HL-60 (cell line): Measurements from ENCODE around the gene RALY.

Source experiments
- DNase-seq, 2 experiments: peaks; one replicate each; pipeline ENCODE4 v3.0.0-alpha.2; 2010 to 2020; ENCODE audit warnings: low read depth in 1 of 2, low spot score in 1 of 2
- H3K27ac ChIP-seq: fragments of 250-450 bp; sonication (Bioruptor Pico); replicated peaks from 2 replicates; pipeline ENCODE4 v1.5.1; 2020; ENCODE audit warnings: mild to moderate bottlenecking, moderate library complexity
- H3K27me3 ChIP-seq: fragments of 250-450 bp; sonication (Bioruptor Pico); 2 replicates; pipeline ENCODE4 v1.5.1; 2021; ENCODE audit warnings: mild to moderate bottlenecking, moderate library complexity; ENCODE audit not compliant: insufficient read depth, poor library complexity, severe bottlenecking
- H3K4me3 ChIP-seq: replicated peaks from 2 replicates; pipeline ENCODE4 v1.5.1; 2011; ENCODE audit warnings: mild to moderate bottlenecking, control low read depth, low read length; ENCODE audit not compliant: insufficient read depth
- GABPA ChIP-seq: IDR thresholded peaks from 2 replicates; pipeline ENCODE4 v1.6.1; 2012; ENCODE audit warnings: low read depth
- POLR2AphosphoS5 ChIP-seq: IDR thresholded peaks from 2 replicates; pipeline ENCODE4 v1.6.1; 2012; ENCODE audit warnings: low read depth
- SPI1 ChIP-seq: IDR thresholded peaks from 2 replicates; pipeline ENCODE4 v1.6.1; 2012; ENCODE audit warnings: low read depth, mild to moderate bottlenecking, borderline replicate concordance
- TF ChIP-seq, protein P1 (sequence below): IDR thresholded peaks from 2 replicates; pipeline ENCODE4 v1.6.1; 2012; ENCODE audit warnings: low read depth; ENCODE audit not compliant: insufficient replicate concordance
- TF ChIP-seq, protein P2 (sequence below): IDR thresholded peaks from one replicate; pipeline ENCODE4 v1.5.1; 2011; ENCODE audit warnings: low read length, control low read depth, inconsistent platforms; ENCODE audit not compliant: insufficient read depth

RALY gene

DNA sequence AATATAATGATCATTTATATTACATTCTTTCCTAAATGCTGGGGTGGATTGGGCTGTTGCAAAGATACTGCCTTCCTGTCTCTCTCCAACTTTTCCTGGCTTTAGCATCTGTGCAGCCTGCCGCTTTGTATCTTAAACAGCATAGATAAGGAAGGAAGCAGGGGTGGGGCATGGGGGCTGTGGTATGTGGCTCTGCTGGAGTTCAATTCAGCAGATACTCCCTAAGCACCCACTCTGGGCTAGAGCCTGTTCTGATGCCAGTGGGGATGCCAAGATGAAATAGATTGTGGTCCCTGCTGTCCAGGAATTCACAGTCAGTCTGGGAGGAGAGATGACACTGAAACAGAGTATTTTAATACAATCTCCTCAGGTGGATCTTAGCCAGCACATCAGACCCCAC lies 61.6 kb downstream of the RALY start:
- H3K4me3 ChIP-seq, result no peak overlapping the region
- no peak for TF ChIP-seq GABPA
- TF ChIP-seq, protein P1, sequence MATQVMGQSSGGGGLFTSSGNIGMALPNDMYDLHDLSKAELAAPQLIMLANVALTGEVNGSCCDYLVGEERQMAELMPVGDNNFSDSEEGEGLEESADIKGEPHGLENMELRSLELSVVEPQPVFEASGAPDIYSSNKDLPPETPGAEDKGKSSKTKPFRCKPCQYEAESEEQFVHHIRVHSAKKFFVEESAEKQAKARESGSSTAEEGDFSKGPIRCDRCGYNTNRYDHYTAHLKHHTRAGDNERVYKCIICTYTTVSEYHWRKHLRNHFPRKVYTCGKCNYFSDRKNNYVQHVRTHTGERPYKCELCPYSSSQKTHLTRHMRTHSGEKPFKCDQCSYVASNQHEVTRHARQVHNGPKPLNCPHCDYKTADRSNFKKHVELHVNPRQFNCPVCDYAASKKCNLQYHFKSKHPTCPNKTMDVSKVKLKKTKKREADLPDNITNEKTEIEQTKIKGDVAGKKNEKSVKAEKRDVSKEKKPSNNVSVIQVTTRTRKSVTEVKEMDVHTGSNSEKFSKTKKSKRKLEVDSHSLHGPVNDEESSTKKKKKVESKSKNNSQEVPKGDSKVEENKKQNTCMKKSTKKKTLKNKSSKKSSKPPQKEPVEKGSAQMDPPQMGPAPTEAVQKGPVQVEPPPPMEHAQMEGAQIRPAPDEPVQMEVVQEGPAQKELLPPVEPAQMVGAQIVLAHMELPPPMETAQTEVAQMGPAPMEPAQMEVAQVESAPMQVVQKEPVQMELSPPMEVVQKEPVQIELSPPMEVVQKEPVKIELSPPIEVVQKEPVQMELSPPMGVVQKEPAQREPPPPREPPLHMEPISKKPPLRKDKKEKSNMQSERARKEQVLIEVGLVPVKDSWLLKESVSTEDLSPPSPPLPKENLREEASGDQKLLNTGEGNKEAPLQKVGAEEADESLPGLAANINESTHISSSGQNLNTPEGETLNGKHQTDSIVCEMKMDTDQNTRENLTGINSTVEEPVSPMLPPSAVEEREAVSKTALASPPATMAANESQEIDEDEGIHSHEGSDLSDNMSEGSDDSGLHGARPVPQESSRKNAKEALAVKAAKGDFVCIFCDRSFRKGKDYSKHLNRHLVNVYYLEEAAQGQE, result no peak
- no peak for TF ChIP-seq POLR2AphosphoS5
- no peak for TF ChIP-seq SPI1
- TF ChIP-seq, protein P2, sequence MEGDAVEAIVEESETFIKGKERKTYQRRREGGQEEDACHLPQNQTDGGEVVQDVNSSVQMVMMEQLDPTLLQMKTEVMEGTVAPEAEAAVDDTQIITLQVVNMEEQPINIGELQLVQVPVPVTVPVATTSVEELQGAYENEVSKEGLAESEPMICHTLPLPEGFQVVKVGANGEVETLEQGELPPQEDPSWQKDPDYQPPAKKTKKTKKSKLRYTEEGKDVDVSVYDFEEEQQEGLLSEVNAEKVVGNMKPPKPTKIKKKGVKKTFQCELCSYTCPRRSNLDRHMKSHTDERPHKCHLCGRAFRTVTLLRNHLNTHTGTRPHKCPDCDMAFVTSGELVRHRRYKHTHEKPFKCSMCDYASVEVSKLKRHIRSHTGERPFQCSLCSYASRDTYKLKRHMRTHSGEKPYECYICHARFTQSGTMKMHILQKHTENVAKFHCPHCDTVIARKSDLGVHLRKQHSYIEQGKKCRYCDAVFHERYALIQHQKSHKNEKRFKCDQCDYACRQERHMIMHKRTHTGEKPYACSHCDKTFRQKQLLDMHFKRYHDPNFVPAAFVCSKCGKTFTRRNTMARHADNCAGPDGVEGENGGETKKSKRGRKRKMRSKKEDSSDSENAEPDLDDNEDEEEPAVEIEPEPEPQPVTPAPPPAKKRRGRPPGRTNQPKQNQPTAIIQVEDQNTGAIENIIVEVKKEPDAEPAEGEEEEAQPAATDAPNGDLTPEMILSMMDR, result no peak
- H3K27ac ChIP-seq, result no peak overlapping the region
- DNase-seq, result no peak
- H3K27me3 ChIP-seq, result no peaks in the 10 kb centered on the region

DNA sequence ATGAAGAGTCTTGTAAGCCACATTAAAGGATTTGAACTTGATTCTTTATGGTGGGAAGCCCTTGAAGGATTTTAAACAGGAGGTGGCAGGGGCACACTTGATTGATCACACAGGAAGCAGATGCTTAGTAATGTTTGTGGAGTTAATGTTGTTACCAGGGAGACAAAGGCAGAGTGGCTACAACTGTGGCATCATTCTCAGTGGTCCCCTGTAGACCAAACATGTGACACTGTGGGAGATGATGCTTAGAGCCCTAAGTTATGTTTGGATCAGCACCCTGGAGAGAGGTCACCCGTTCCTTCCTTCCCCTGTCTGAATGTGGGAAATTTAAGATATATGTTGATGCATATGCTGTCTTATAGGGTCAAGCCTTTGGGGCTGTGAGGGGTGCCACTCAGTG lies 65.1 kb downstream of the RALY start:
- Histone ChIP-seq H3K27ac (no peak overlapping the region), H3K27me3 (no peaks in the 10 kb centered on the region), H3K4me3 (no peak overlapping the region)
- no peak for DNase-seq
- TF ChIP-seq, protein P2, result no peak
- TF ChIP-seq GABPA (no peak), POLR2AphosphoS5 (no peak), SPI1 (no peak)
- TF ChIP-seq, protein P1, result peak; percentile 89

DNA sequence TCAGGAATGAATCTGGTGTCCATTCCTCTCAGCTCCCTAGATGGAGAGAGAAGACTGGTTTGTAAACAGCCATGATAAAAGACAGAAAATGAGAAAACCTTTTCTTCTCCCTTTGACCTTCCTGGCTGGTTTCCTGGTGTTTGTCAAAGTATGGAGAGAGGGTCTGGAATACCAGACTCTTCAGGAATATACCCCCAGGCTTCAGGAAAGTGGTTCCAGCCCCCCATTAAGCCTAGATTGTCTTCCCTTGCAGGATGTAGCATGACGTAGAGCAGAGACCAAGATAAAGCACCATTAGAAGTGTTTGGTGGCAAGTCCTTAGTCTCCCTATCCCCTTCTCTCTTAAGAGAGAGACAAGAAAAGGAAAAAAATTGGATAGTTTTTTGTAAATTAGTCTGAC lies 67.3 kb downstream of the RALY start:
- Histone ChIP-seq H3K27me3 (no peaks in the 10 kb centered on the region), H3K4me3 (no peak overlapping the region), H3K27ac (no peak overlapping the region)
- TF ChIP-seq SPI1 (no peak), POLR2AphosphoS5 (no peak), GABPA (no peak)
- TF ChIP-seq, protein P1, result no peak
- TF ChIP-seq, protein P2, result no peak
- DNase-seq, result no peak
